Mucosa of descending colon (tissue), 3 donors: ENCODE results near the gene POLR2L. TPM values are rescaled to one million over a fixed set of nuclear protein-coding genes. Genes with fewer than 3 reads are reported as not detected.

ENCODE experiments used
- ATAC-seq: fragments of 200-7000 bp; cut with Tn5 transposase; one replicate; pipeline ENCODE4 v1.9.1; 2020; ENCODE audit warnings: mild to moderate bottlenecking, moderate library complexity
- DNase-seq, 3 donors: peaks; one replicate each; pipeline ENCODE4 v3.0.0-alpha.2; 2020
- H3K36me3 ChIP-seq: fragments of 200-600 bp; one replicate; pipeline ENCODE4 v1.8.0; 2021; ENCODE audit warnings: low read depth, mild to moderate bottlenecking
- H3K4me1 ChIP-seq: fragments of 200-600 bp; one replicate; pipeline ENCODE4 v1.8.0; 2021; ENCODE audit warnings: low read depth, mild to moderate bottlenecking
- H3K4me3 ChIP-seq: fragments of 200-600 bp; one replicate; pipeline ENCODE4 v1.8.0; 2021; ENCODE audit warnings: mild to moderate bottlenecking
- H3K9me3 ChIP-seq: fragments of 200-600 bp; one replicate; pipeline ENCODE4 v1.8.0; 2021; ENCODE audit warnings: mild to moderate bottlenecking
- CTCF ChIP-seq: fragments of 200-600 bp; IDR thresholded peaks from one replicate; pipeline ENCODE4 v1.8.0; 2022; ENCODE audit warnings: antibody characterized with exemption, mild to moderate bottlenecking
- intact Hi-C, 2 donors: fragments of 100-400 bp; cut with DNase I in 1 of 2; cut with micrococcal nuclease in 1 of 2; formaldehyde crosslinking; loops; one replicate each; pipeline versions ENCODE4 v1.11.0 to v1.11.1; 2022; cut with DNase I, micrococcal nuclease
- total RNA-seq, 3 donors: library from RNA; stranded (reverse); fragmentation: NEBNext Ultra II Directional in 2 of 3; extraction: Animal tissue kit (Norgen Biotek cat#: 25700) in 2 of 3; gene quantifications; one replicate each; pipeline versions ENCODE4 v1.2.1 to v1.2.4, GENCODE V29; 2021 to 2023
- donor health status: DM: no; HTN: no; CAD: no; lungs with moderate emphysema.
- donor health status: DM: no; HTN: no; CAD: no.
- donor health status: DM: no; HTN: yes; CAD: no.

POLR2L gene
- total RNA-seq, 3 donors from 2014 or later: 67.1 to 86.8 (median 82.1) TPM

- peak in 2 of 3 donors; percentile 50 to 63 for DNase-seq
- H3K36me3 ChIP-seq: no peaks in the 10 kb centered on the region
- no peak for TF ChIP-seq CTCF
Measured at GRCh38 chr11:831118-831864, 11.0 kb downstream of the POLR2L start.

DNA sequence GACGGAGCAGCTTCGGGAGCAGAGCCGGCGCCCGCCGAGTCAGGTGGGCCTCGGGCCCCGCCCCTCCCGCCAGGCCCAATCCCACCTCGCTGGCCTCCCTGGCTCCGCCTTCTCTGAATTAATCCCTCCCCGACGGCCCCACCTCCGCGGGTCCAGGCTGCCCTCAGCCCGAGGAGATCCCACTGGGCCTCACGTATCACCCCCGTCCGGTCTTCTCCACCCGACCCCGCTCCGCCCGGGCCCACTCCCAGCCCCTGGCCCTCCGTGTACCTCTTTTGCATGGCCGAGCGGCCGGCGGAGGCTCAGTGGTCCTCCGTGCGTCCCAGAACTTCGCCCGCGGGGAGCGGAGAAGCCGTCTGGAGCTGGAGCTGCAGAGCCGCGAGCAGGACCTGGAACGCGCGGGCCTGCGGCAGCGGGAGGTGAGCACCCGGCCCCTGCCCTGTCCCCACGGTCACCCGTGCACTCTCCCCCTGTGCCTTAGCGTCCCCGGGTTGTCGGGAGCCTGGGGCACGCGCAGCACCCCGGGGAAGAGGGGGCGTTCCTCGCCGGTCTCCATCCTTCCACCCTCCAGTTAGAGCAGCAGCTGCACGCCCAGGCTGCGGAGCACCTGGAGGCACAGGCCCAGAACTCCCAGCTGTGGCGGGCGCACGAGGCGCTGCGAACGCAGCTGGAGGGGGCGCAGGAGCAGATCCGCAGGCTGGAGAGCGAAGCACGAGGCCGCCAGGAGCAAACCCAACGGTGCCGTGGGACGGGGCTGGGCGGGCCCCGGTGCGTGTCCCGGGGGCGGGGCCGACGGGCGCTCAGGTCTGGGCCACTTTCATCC lies 11.8 kb downstream of the POLR2L start:
- Histone ChIP-seq H3K36me3 (no peaks in the 10 kb centered on the region), H3K4me1 (peaks cover 65% of the 10 kb centered on the region), H3K4me3 (no peak overlapping the region), H3K9me3 (no peaks in the 10 kb centered on the region)
- intact Hi-C loops: no loop called here
- no peak for TF ChIP-seq CTCF
- DNase-seq (peak; percentile 79 to 91 (median 83)), ATAC-seq (no peak)

More at GRCh38 chr11:831118-831864, 11.0 kb downstream of the POLR2L start:
- intact Hi-C loops: no loop called here
- H3K9me3 ChIP-seq: no peaks in the 10 kb centered on the region
- H3K4me1 ChIP-seq: peaks cover 58% of the 10 kb centered on the region
- ATAC-seq: no peak
- no peak overlapping the region for H3K4me3 ChIP-seq

GRCh38 chr11:829847-830294 lies 12.5 kb downstream of the POLR2L start:
- H3K4me3 ChIP-seq: no peak overlapping the region
- intact Hi-C loops: no loop called here
- ATAC-seq: no peak

DNA sequence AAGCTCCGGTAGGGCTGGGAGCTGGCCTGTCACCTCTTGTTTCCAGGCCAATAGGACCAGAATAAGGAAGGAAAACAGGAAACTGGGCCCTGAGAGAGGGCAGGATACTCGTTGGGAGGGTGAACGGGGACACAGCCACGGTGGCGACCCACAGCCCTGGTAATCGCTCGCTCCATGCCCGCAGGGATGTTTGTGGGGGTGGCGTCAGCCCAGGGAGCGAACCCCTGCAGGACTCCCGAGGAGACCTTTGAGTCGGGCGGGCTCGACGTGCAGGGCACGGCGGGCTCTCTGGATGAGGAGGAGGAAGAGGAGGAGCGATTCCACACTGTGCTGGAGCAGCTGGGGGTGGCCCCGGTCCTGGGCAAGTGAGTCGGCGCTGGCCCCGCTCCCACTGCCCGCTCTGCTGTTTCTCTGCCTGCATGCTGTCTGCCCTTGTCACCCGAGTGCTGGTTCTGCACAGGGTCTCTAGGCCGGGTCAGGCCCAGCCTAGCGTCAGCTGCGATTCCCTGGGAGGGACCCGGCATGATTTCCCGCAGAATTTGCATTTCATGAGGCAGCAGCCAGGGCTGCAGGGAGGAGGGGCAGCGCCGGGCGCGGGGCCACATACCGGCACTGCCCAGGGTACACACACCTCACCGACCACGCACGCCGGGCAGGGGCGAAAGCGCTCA lies 13.0 kb downstream of the POLR2L start:
- DNase-seq (peak in 2 of 3 donors; percentile 60 to 69), ATAC-seq (no peak)
- Histone ChIP-seq H3K9me3 (no peaks in the 10 kb centered on the region), H3K36me3 (no peaks in the 10 kb centered on the region), H3K4me3 (no peak overlapping the region), H3K4me1 (peaks cover 72% of the 10 kb centered on the region)
- TF ChIP-seq CTCF: no peak
- intact Hi-C loops: no loop called here

More at GRCh38 chr11:829847-830294, 12.5 kb downstream of the POLR2L start:
- no peak for DNase-seq
- Histone ChIP-seq H3K4me1 (peaks cover 68% of the 10 kb centered on the region), H3K9me3 (no peaks in the 10 kb centered on the region), H3K36me3 (no peaks in the 10 kb centered on the region)
- no peak for TF ChIP-seq CTCF

DNA sequence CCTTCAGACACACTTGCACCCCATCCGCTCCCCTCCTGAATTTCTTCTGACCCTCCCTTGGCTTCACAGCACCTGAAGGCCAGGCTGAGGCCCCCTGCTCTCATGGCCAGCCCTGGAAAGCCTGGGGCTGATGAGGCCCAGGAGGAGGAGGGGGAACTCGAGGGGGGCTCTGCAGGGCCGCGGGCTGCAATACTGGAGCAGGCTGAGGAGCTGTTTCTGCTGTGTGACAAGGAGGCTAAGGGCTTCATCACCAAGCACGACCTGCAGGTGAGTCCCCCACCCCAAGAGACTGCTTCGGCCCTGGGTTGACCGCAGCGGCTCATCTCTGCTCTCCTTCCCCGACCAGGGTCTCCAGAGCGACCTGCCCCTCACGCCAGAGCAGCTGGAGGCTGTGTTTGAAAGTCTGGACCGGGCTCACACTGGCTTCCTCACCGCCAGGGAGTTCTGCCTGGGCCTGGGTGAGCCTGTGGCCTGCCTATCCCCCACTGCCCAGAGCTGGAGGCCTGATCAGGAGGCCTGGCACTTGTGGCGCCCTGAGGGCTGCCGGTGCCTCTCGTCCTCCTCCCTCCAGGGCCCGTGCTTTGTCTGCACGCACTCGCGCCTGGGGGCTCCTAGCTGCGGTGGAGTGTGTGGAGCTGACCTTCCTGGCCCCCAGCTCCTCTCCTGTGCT lies 13.7 kb downstream of the POLR2L start:
- peak in 1 of 3 donors; percentile 55 for DNase-seq

More for the DNA sequence above, 13.7 kb downstream of the POLR2L start:
- ATAC-seq: no peak
- Histone ChIP-seq H3K36me3 (no peaks in the 10 kb centered on the region), H3K4me3 (no peak overlapping the region), H3K9me3 (no peaks in the 10 kb centered on the region), H3K4me1 (peaks cover 74% of the 10 kb centered on the region)
- TF ChIP-seq CTCF: no peak
- intact Hi-C loops: no loop called here
